Neural cell (in vitro differentiated cells): Measurements from ENCODE around the gene KCNIP2. TPM values are rescaled to one million over a fixed set of nuclear protein-coding genes. Genes with fewer than 3 reads are reported as not detected.

ENCODE experiments used
- H2AFZ ChIP-seq: fragments of 200-600, 300-800 bp; sonication (generic), shearing (Covaris generic); 2 replicates; pipeline ENCODE4 v1.6.0; 2014; ENCODE audit warnings: low read depth, mild to moderate bottlenecking, antibody characterized with exemption, low read length, moderate library complexity
- H3F3A ChIP-seq: fragments of 200-600 bp; shearing (Covaris generic); 2 replicates; pipeline ENCODE4 v1.6.1; 2016; ENCODE audit warnings: mild to moderate bottlenecking, moderate library complexity, mixed read lengths, antibody characterized with exemption, low read length; ENCODE audit not compliant: insufficient read depth, poor library complexity, severe bottlenecking
- H3K27ac ChIP-seq: fragments of 200-600, 300-800 bp; sonication (generic), shearing (Covaris generic); 2 replicates; pipeline ENCODE4 v1.5.1; 2014; ENCODE audit warnings: mild to moderate bottlenecking, low read length, moderate library complexity
- H3K27me3 ChIP-seq: fragments of 300-800, 200-600 bp; sonication (generic), shearing (Covaris generic); 2 replicates; pipeline ENCODE4 v1.6.0; 2014; ENCODE audit warnings: mild to moderate bottlenecking, low read depth, low read length, moderate library complexity; ENCODE audit not compliant: insufficient read depth
- H3K36me3 ChIP-seq: fragments of 300-800, 200-600 bp; sonication (generic), shearing (Covaris generic); 2 replicates; pipeline ENCODE4 v1.5.1; 2014; ENCODE audit warnings: mild to moderate bottlenecking, antibody characterized with exemption, low read length, moderate library complexity; ENCODE audit not compliant: insufficient read depth
- H3K4me2 ChIP-seq: fragments of 300-800, 200-600 bp; sonication (generic), shearing (Covaris generic); 2 replicates; pipeline ENCODE4 v1.6.0; 2014; ENCODE audit warnings: mild to moderate bottlenecking, low read length
- H3K4me3 ChIP-seq: fragments of 300-800, 200-600 bp; sonication (generic), shearing (Covaris generic); 2 replicates; pipeline ENCODE4 v1.5.1; 2014; ENCODE audit warnings: mild to moderate bottlenecking, low read length, moderate library complexity
- H3K79me2 ChIP-seq: fragments of 200-600 bp; shearing (Covaris generic); replicated peaks from 2 replicates; pipeline ENCODE4 v1.6.0; 2014; ENCODE audit warnings: mild to moderate bottlenecking, low read length, moderate library complexity; ENCODE audit not compliant: insufficient read depth
- H3K9ac ChIP-seq: fragments of 300-800, 200-600 bp; sonication (generic), shearing (Covaris generic); 2 replicates; pipeline ENCODE4 v1.6.1; 2016; ENCODE audit warnings: mild to moderate bottlenecking, low read length, mixed read lengths
- H3K9me2 ChIP-seq: fragments of 200-600 bp; shearing (Covaris generic); 2 replicates; pipeline ENCODE4 v1.6.1; 2016; ENCODE audit warnings: mild to moderate bottlenecking, low read length, mixed read lengths; ENCODE audit not compliant: insufficient read depth
- H3K9me3 ChIP-seq: fragments of 200-600, 300-800 bp; sonication (generic), shearing (Covaris generic); 2 replicates; pipeline ENCODE4 v1.6.1; 2016; ENCODE audit warnings: mild to moderate bottlenecking, mixed run types, low read length, moderate library complexity, mixed read lengths
- H4K20me1 ChIP-seq: fragments of 200-600 bp; shearing (Covaris generic); 2 replicates; pipeline ENCODE4 v1.6.1; 2016; ENCODE audit warnings: mild to moderate bottlenecking, mixed run types; ENCODE audit not compliant: insufficient read depth
- CTCF ChIP-seq: fragments of 450-650 bp; IDR thresholded peaks from 2 replicates; pipeline ENCODE4 v1.5.1; 2014; ENCODE audit warnings: antibody characterized with exemption, mild to moderate bottlenecking, moderate library complexity; ENCODE audit not compliant: poor library complexity, severe bottlenecking
- EP300 ChIP-seq: fragments of 450-650 bp; conservative IDR thresholded peaks from 2 replicates; pipeline ENCODE4 v1.6.1; 2014; ENCODE audit warnings: antibody characterized with exemption, mild to moderate bottlenecking, moderate library complexity; ENCODE audit not compliant: poor library complexity, severe bottlenecking
- EZH2 ChIP-seq: fragments of 200-600, 300-800 bp; shearing (Covaris generic), sonication (generic); IDR thresholded peaks from 2 replicates; pipeline ENCODE4 v1.6.1; 2014; ENCODE audit warnings: antibody characterized with exemption, low read length, borderline replicate concordance, mild to moderate bottlenecking; ENCODE audit not compliant: insufficient read depth, poor library complexity, severe bottlenecking
- MXI1 ChIP-seq: fragments of 450-650 bp; conservative IDR thresholded peaks from 2 replicates; pipeline ENCODE4 v1.6.1; 2014; ENCODE audit warnings: antibody characterized with exemption, mild to moderate bottlenecking; ENCODE audit not compliant: poor library complexity, severe bottlenecking
- POLR2AphosphoS5 ChIP-seq: IDR thresholded peaks from 2 replicates; pipeline ENCODE4 v1.6.1; 2012
- RAD21 ChIP-seq: fragments of 450-650 bp; conservative IDR thresholded peaks from 2 replicates; pipeline ENCODE4 v1.6.1; 2014; ENCODE audit warnings: antibody characterized with exemption, mild to moderate bottlenecking, moderate library complexity
- REST ChIP-seq: IDR thresholded peaks from 2 replicates; pipeline ENCODE4 v1.6.1; 2012; ENCODE audit warnings: borderline replicate concordance
- SMC3 ChIP-seq: fragments of 450-650 bp; conservative IDR thresholded peaks from 2 replicates; pipeline ENCODE4 v1.6.1; 2014; ENCODE audit warnings: antibody characterized with exemption, mild to moderate bottlenecking, moderate library complexity; ENCODE audit not compliant: poor library complexity
- TAF1 ChIP-seq: IDR thresholded peaks from 2 replicates; pipeline ENCODE4 v1.6.1; 2012; ENCODE audit warnings: low read depth
- polyA plus RNA-seq: library from polyadenylated mRNA; depleted of rRNA; stranded (reverse); fragments of >200 nt; gene quantifications from 2 replicates; pipeline ENCODE4 v1.2.3, GENCODE V29; 2014

Gene KCNIP2
- polyA plus RNA-seq, 1 donor from 2014 or later = 10.0 TPM

- Histone ChIP-seq H3K4me2 (no peak overlapping the region), H3K79me2 (peaks cover 53% of the 10 kb centered on the region), H3K4me3 (no peak overlapping the region), H3K9ac (no peak overlapping the region), H4K20me1 (peaks cover 46% of the 10 kb centered on the region), H3K9me3 (no peaks in the 10 kb centered on the region), H3K27ac (no peak overlapping the region), H3K27me3 (no peaks in the 10 kb centered on the region), H3K36me3 (peaks cover 25% of the 10 kb centered on the region), H3K9me2 (no peaks in the 10 kb centered on the region), H3F3A (no peaks in the 10 kb centered on the region), H2AFZ (no peak overlapping the region)
- no peak for TF ChIP-seq SMC3
- TF ChIP-seq CTCF = no peak
- no peak for TF ChIP-seq TAF1
- no peak for TF ChIP-seq POLR2AphosphoS5
- no peak for TF ChIP-seq RAD21
- no peak for TF ChIP-seq EZH2
- no peak for TF ChIP-seq EP300
Observed at GRCh38 chr10:101807158-101807557, 36.4 kb downstream of the KCNIP2 start.

GRCh38 chr10:101803511-101803910, 40.1 kb downstream of the KCNIP2 start:
- no peaks in the 10 kb centered on the region for H3K9me2 ChIP-seq
- no peaks in the 10 kb centered on the region for H3K27me3 ChIP-seq
- H2AFZ ChIP-seq = no peak overlapping the region
- no peak overlapping the region for H3K9ac ChIP-seq
- TF ChIP-seq RAD21 = no peak
- no peaks in the 10 kb centered on the region for H3F3A ChIP-seq
- no peaks in the 10 kb centered on the region for H3K9me3 ChIP-seq
- peaks cover 48% of the 10 kb centered on the region for H4K20me1 ChIP-seq
- H3K4me3 ChIP-seq = no peak overlapping the region
- peaks cover 51% of the 10 kb centered on the region for H3K79me2 ChIP-seq
- peaks cover 15% of the 10 kb centered on the region for H3K36me3 ChIP-seq
- H3K27ac ChIP-seq = no peak overlapping the region
- no peak overlapping the region for H3K4me2 ChIP-seq

GRCh38 chr10:101797403-101798059, 46.1 kb downstream of the KCNIP2 start:
- H4K20me1 ChIP-seq = peaks cover 66% of the 10 kb centered on the region
- no peak overlapping the region for H2AFZ ChIP-seq
- no peak overlapping the region for H3K4me2 ChIP-seq
- no peaks in the 10 kb centered on the region for H3K27me3 ChIP-seq
- H3K9ac ChIP-seq = no peak overlapping the region
- peaks cover 79% of the 10 kb centered on the region for H3K79me2 ChIP-seq
- H3K4me3 ChIP-seq = no peak overlapping the region
- TF ChIP-seq EP300 = no peak
- TF ChIP-seq TAF1 = no peak
- TF ChIP-seq RAD21 = no peak
- no peak for TF ChIP-seq MXI1
- no peak for TF ChIP-seq SMC3
- TF ChIP-seq POLR2AphosphoS5 = no peak
- no peak for TF ChIP-seq CTCF
- no peak for TF ChIP-seq EZH2
- no peak for TF ChIP-seq REST
- H3K9me2 ChIP-seq = no peaks in the 10 kb centered on the region
- no peaks in the 10 kb centered on the region for H3K9me3 ChIP-seq
- no peak overlapping the region for H3K27ac ChIP-seq
- H3F3A ChIP-seq = no peaks in the 10 kb centered on the region
- H3K36me3 ChIP-seq = peaks cover 8% of the 10 kb centered on the region
